Hypothalamus (tissue), 51 donors: ENCODE results near the gene KMT2E.

ENCODE experiments used
- DNase-seq, 51 donors: peaks; one replicate each; lab custom pipeline; 2025; lab: John Stamatoyannopoulos, UW

KMT2E gene

DNA sequence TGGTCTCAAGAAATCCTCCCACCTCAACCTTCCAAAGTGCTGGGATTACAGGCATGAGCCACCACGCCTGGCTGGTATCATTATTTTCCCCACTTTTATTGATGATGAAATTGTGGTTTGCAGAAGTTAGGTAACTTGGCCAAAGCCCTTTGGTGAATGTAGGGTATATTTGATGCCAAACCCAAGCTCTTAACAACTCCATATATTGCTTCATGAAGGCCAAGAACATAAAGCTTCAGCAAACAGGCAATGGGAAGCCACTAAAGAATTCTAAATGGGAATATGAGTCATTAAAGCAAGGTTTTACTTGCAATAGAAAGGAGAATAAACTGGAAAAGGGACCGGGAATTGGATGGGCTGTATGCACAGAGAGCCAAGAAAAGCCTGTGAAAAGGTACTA is 142.7 kb downstream of the KMT2E start:
- no peak for DNase-seq

- no peak for DNase-seq
Observed at GRCh38 chr7:105157278-105157677, 143.3 kb downstream of the KMT2E start.

- no peak for DNase-seq
Observed at GRCh38 chr7:105161366-105161765, 147.4 kb downstream of the KMT2E start.
